Gastroesophageal sphincter (tissue), 4 donors: ENCODE data around the gene VGF. TPM values are rescaled to one million over a fixed set of nuclear protein-coding genes. Genes with fewer than 3 reads are reported as not detected.
A peak's percentile ranks its signal among the peaks of the same experiment; 100 is the strongest.

Experiments used
- ATAC-seq: fragments of 150-250 bp; one replicate; pipeline ENCODE4 v1.9.1; 2016; ENCODE audit warnings: mild to moderate bottlenecking, moderate library complexity
- H3K27ac ChIP-seq, 4 donors: fragments of 200-600 bp; sonication (generic) in 3 of 4; 1 replicate in 3 of 4; 2 replicates in 1 of 4; pipeline ENCODE4 v1.5.1; 2016 to 2019
- H3K27me3 ChIP-seq: fragments of 200-600 bp; sonication (generic); one replicate; pipeline ENCODE4 v1.5.1; 2019
- H3K36me3 ChIP-seq, 2 donors: fragments of 200-600 bp; sonication (generic); one replicate each; pipeline ENCODE4 v1.5.1; 2019; ENCODE audit warnings: control low read depth in 1 of 2
- H3K4me1 ChIP-seq, 3 donors: fragments of 200-600 bp; sonication (generic); 1 replicate in 2 of 3; 2 replicates in 1 of 3; pipeline ENCODE4 v1.5.1; 2016 to 2019; ENCODE audit warnings: control low read depth in 2 of 3
- H3K4me3 ChIP-seq, 2 donors: fragments of 200-600 bp; sonication (generic); one replicate each; pipeline ENCODE4 v1.5.1; 2019; ENCODE audit warnings: mild to moderate bottlenecking in 1 of 2, moderate library complexity in 1 of 2
- H3K9me3 ChIP-seq, 3 donors: fragments of 200-600 bp; sonication (generic); one replicate each; pipeline ENCODE4 v1.5.1; 2017 to 2019; ENCODE audit warnings: control low read depth in 2 of 3
- CTCF ChIP-seq, 4 experiments: fragments of 200-600 bp in 2 of 4; fragments of 450-650 bp in 2 of 4; sonication (generic) in 1 of 4; IDR thresholded peaks; one replicate each; pipeline ENCODE4 v1.5.1; 2017 to 2019; ENCODE audit warnings: antibody characterized with exemption in 4 of 4, mild to moderate bottlenecking in 2 of 4, moderate library complexity in 2 of 4
- EP300 ChIP-seq: sonication (generic); formaldehyde crosslinking; IDR thresholded peaks from one replicate; pipeline ENCODE4 v1.6.1; 2017; ENCODE audit warnings: antibody characterized with exemption, mild to moderate bottlenecking
- POLR2A ChIP-seq, 2 donors: fragments of 450-650 bp; IDR thresholded peaks; one replicate each; pipeline ENCODE4 v1.6.1; 2017; ENCODE audit warnings: antibody characterized with exemption in 2 of 2, mild to moderate bottlenecking in 2 of 2, moderate library complexity in 1 of 2
- POLR2AphosphoS5 ChIP-seq: sonication (generic); formaldehyde crosslinking; IDR thresholded peaks from one replicate; pipeline ENCODE4 v1.6.1; 2017; ENCODE audit warnings: antibody characterized with exemption
- WGBS, 2 donors: methylation state at CpG; one replicate each; pipeline ENCODE4 v1.1.5; 2018; ENCODE audit warnings: low coverage in 1 of 2; 5-methylcytosine and 5-hydroxymethylcytosine counted together
- total RNA-seq, 4 donors: library from RNA; depleted of rRNA; stranded (reverse); fragments of >200 nt; gene quantifications; one replicate each; pipeline ENCODE4 v1.1.0, GENCODE V29; 2016

The VGF gene
- total RNA-seq, 4 donors from 2014 or later: 0.25 to 0.27 TPM; not detected in 2

- Histone ChIP-seq H3K4me1 (peaks cover 0 to 42% (median 25%) of the 10 kb centered on the region in 3 donors), H3K9me3 (no peaks in the 10 kb centered on the region), H3K27ac (no peak overlapping the region), H3K36me3 (peaks cover 0 to 25% of the 10 kb centered on the region in 2 donors), H3K27me3 (peaks cover 100% of the 10 kb centered on the region), H3K4me3 (peak overlapping the region in 1 of 2 donors; percentile 46)
- ATAC-seq: no peak
- TF ChIP-seq CTCF (IDR thresholded peaks at IDR 0.05) (no peak), POLR2A (IDR thresholded peaks at IDR 0.05) (no peak), EP300 (no peak)
- 4% methylated on average over 3 of the region's 75 CpGs; no CpG with 5 or more reads in 1 of the 2 donors for WGBS, 2 donors
Observed at GRCh38 chr7:101164071-101164840, 1.1 kb downstream of the VGF start.

GRCh38 chr7:101163279-101164070 is 1.9 kb downstream of the VGF start:
- 0% methylated on average over 20 to 25 of the region's 92 CpGs for WGBS, 2 donors
- Histone ChIP-seq H3K4me1 (peaks cover 0 to 42% (median 25%) of the 10 kb centered on the region in 3 donors), H3K9me3 (no peaks in the 10 kb centered on the region), H3K27ac (no peak overlapping the region), H3K4me3 (peak overlapping the region in 1 of 2 donors; percentile 46), H3K36me3 (peaks cover 0 to 32% of the 10 kb centered on the region in 2 donors), H3K27me3 (peaks cover 100% of the 10 kb centered on the region)
- no peak for TF ChIP-seq POLR2AphosphoS5
- no peak for TF ChIP-seq POLR2A (IDR thresholded peaks at IDR 0.05)
- no peak for TF ChIP-seq EP300
- no peak for TF ChIP-seq CTCF (IDR thresholded peaks at IDR 0.05)
- no peak for ATAC-seq

- H3K9me3 ChIP-seq: no peaks in the 10 kb centered on the region
- peak; percentile 23 for ATAC-seq
- WGBS, 2 donors: 7% methylated on average over 12 of the region's 74 CpGs; no CpG with 5 or more reads in 1 of the 2 donors
- H3K36me3 ChIP-seq: peaks cover 0 to 40% of the 10 kb centered on the region in 2 donors
- peaks cover 92% of the 10 kb centered on the region for H3K27me3 ChIP-seq
- TF ChIP-seq EP300 (no peak), CTCF (IDR thresholded peaks at IDR 0.05) (no peak), POLR2A (IDR thresholded peaks at IDR 0.05) (no peak), POLR2AphosphoS5 (no peak)
- H3K27ac ChIP-seq: no peak overlapping the region
- H3K4me1 ChIP-seq: peaks cover 0 to 42% (median 25%) of the 10 kb centered on the region in 3 donors
- H3K4me3 ChIP-seq: peak overlapping the region in 1 of 2 donors; percentile 46
Observed at GRCh38 chr7:101162551-101163278, 2.7 kb downstream of the VGF start.

GRCh38 chr7:101161692-101162471 is 3.5 kb downstream of the VGF start:
- Histone ChIP-seq H3K4me1 (peaks cover 0 to 42% (median 25%) of the 10 kb centered on the region in 3 donors), H3K27me3 (peaks cover 84% of the 10 kb centered on the region), H3K4me3 (no peak overlapping the region), H3K9me3 (no peaks in the 10 kb centered on the region), H3K27ac (no peak overlapping the region), H3K36me3 (peaks cover 0 to 48% of the 10 kb centered on the region in 2 donors)
- no peak for ATAC-seq
- TF ChIP-seq CTCF (IDR thresholded peaks at IDR 0.05): no peak
- TF ChIP-seq POLR2A (IDR thresholded peaks at IDR 0.05): no peak
- TF ChIP-seq EP300: no peak
- no peak for TF ChIP-seq POLR2AphosphoS5
- 84% methylated on average over 14 of the region's 17 CpGs; no CpG with 5 or more reads in 1 of the 2 donors for WGBS, 2 donors
